GM12878 (cell line): ENCODE results near the gene C16orf92. TPM values are rescaled to one million over a fixed set of nuclear protein-coding genes. Genes with fewer than 3 reads are reported as not detected.

Experiments used
- ATAC-seq: fragments of 200-7000 bp; cut with Tn5 transposase; 3 replicates; pipeline ENCODE4 v1.9.1; 2020; ENCODE audit warnings: mild to moderate bottlenecking, moderate library complexity
- BruUV-seq: library from RNA; stranded (reverse); fragments of 400-500 nt; replicated peaks from 2 replicates; lab custom pipeline; 2021; lab: Mats Ljungman, UMichigan
- CTCF ChIA-PET: fragments of 300-600 bp; sonication (Branson Sonifier 250); formaldehyde crosslinking; extraction: SDS; loops from one replicate; lab custom pipeline; 2021; ENCODE audit warnings: inconsistent platforms; lab: Yijun Ruan, JAX
- POLR2A ChIA-PET: fragments of 350-600 bp; formaldehyde crosslinking; extraction: SDS; loops from one replicate; lab custom pipeline; 2021; ENCODE audit warnings: inconsistent platforms; lab: Charles Lee
- RAD21 ChIA-PET: fragments of 300-600 bp; sonication (Branson Sonifier 250); formaldehyde crosslinking; loops from one replicate; lab custom pipeline; 2023; ENCODE audit warnings: antibody characterized with exemption; ENCODE audit not compliant: unreplicated experiment; lab: Charles Lee
- SMC1A ChIA-PET: fragments of 300-600 bp; sonication (Branson Sonifier 250); formaldehyde crosslinking; loops from one replicate; lab custom pipeline; 2023; ENCODE audit not compliant: unreplicated experiment, uncharacterized antibody; lab: Charles Lee
- DNase-seq: peaks from one replicate; pipeline ENCODE4 v3.0.0-alpha.2; 2011; ENCODE audit warnings: low read depth, low spot score
- FAIRE-seq: peaks from 3 replicates; lab custom pipeline; 2011; peaks lifted over from hg19 to GRCh38; lab: Jason Lieb, UNC
- H2AFZ ChIP-seq: 2 replicates; pipeline ENCODE4 v1.6.0; 2011; ENCODE audit warnings: low read depth, low read length, control low read depth; ENCODE audit not compliant: control insufficient read depth
- H3K27ac ChIP-seq: 2 replicates; pipeline ENCODE4 v1.5.1; 2011; ENCODE audit warnings: control low read depth; ENCODE audit not compliant: control insufficient read depth, insufficient read depth
- H3K27me3 ChIP-seq, 2 experiments: replicated peaks in 1 of 2; 2 replicates each; pipeline versions ENCODE4 v1.6.0 to v1.6.1; 2011; ENCODE audit warnings: low read length in 1 of 2; ENCODE audit not compliant: control insufficient read depth in 2 of 2, insufficient read depth in 2 of 2
- H3K36me3 ChIP-seq, 2 experiments: 2 replicates each; pipeline ENCODE4 v1.5.1; 2011; ENCODE audit warnings: low read length in 1 of 2; ENCODE audit not compliant: control insufficient read depth in 2 of 2, insufficient read depth in 2 of 2
- H3K4me1 ChIP-seq: 2 replicates; pipeline ENCODE4 v1.6.1; 2011; ENCODE audit warnings: mild to moderate bottlenecking, low read length, moderate library complexity, mixed read lengths; ENCODE audit not compliant: control insufficient read depth, insufficient read depth
- H3K4me2 ChIP-seq: 2 replicates; pipeline ENCODE4 v1.6.0; 2011; ENCODE audit warnings: control low read depth; ENCODE audit not compliant: control insufficient read depth, insufficient read depth
- H3K4me3 ChIP-seq: fragments of 200-600 bp; sonication (generic); 2 replicates; pipeline ENCODE4 v1.5.1; 2016
- H3K79me2 ChIP-seq: 2 replicates; pipeline ENCODE4 v1.6.0; 2011; ENCODE audit warnings: low read length; ENCODE audit not compliant: control insufficient read depth, insufficient read depth
- H3K9ac ChIP-seq: 2 replicates; pipeline ENCODE4 v1.8.0; 2011; ENCODE audit warnings: low read length, control low read depth, mixed read lengths; ENCODE audit not compliant: control insufficient read depth, insufficient read depth
- H3K9me3 ChIP-seq: replicated peaks from 3 replicates; pipeline ENCODE4 v1.5.1; 2011; ENCODE audit warnings: mild to moderate bottlenecking, low read length; ENCODE audit not compliant: control insufficient read depth, insufficient read depth
- H4K20me1 ChIP-seq: 2 replicates; pipeline ENCODE4 v1.6.0; 2011; ENCODE audit not compliant: control insufficient read depth, insufficient read depth
- NFIC ChIP-seq: IDR thresholded peaks from 2 replicates; pipeline ENCODE4 v1.6.1; 2012; ENCODE audit warnings: low read depth, mild to moderate bottlenecking, inconsistent platforms, low read length, moderate library complexity
- PML ChIP-seq: IDR thresholded peaks from 2 replicates; pipeline ENCODE4 v1.6.1; 2012; ENCODE audit warnings: low read length, inconsistent platforms
- TCF7 ChIP-seq: IDR thresholded peaks from 2 replicates; pipeline ENCODE4 v1.6.1; 2014; ENCODE audit warnings: antibody characterized with exemption, borderline replicate concordance
- ZBTB40 ChIP-seq: fragments of 450-650 bp; IDR thresholded peaks from 2 replicates; pipeline ENCODE4 v1.6.1; 2016; ENCODE audit warnings: mild to moderate bottlenecking, moderate library complexity, borderline replicate concordance
- WGBS: methylation state at CpG from one replicate; pipeline ENCODE4 v1.1.6; 2016; ENCODE audit warnings: low lambda C conversion rate; ENCODE audit not compliant: insufficient replicate concordance, insufficient coverage; ENCODE audit errors: missing lambda C conversion rate; 5-methylcytosine and 5-hydroxymethylcytosine counted together
- in situ Hi-C: fragments of 300-500 bp; cut with MboI; formaldehyde crosslinking; loops from 9 replicates; pipeline ENCODE4 v1.14.3; 2018; ENCODE audit warnings: mixed read lengths
- intact Hi-C: fragments of 100-400 bp; cut with micrococcal nuclease; formaldehyde crosslinking; loops from one replicate; pipeline ENCODE4 v1.14.2; 2022; ENCODE audit not compliant: unreplicated experiment
- polyA plus RNA-seq, 11 experiments: library from polyadenylated mRNA; depleted of rRNA in 4 of 11; unstranded in 6 of 11; stranded (reverse) in 5 of 11; fragments of >200 nt; fragmentation: Nextera tagmentation in 4 of 11; fragmentation: Illumina TruSeq in 1 of 11; extraction: Ambion mirVana in 4 of 11; extraction: Trizol in 1 of 11; gene quantifications; 1 replicate in 1 of 11; 2 replicates in 10 of 11; pipeline versions ENCODE4 v1.2.1 to v1.2.3, GENCODE V29; 2011 to 2016; ENCODE audit warnings: inconsistent platforms in 2 of 11, missing spikeins in 2 of 11, low read depth in 1 of 11
- total RNA-seq, 4 experiments: library from RNA; depleted of rRNA in 3 of 4; stranded (reverse); fragments of >200 nt in 3 of 4; fragmentation: Illumina TruSeq in 1 of 4; extraction: Trizol in 1 of 4; gene quantifications; 2 replicates each; pipeline versions ENCODE4 v1.2.1 to v1.2.3, GENCODE V29; 2013 to 2021

The C16orf92 gene
- total and polyA plus RNA-seq, 10 of the 15 experiments (the other 5 are each of a cell fraction or from before 2014, with no cell fraction given) = not detected

GRCh38 chr16:29982560-29983419, 40.2 kb upstream of the C16orf92 start:
- ChIA-PET SMC1A (no interaction called here), RAD21 (no interaction called here), CTCF (no interaction called here), POLR2A (no interaction called here)
- TF ChIP-seq PML (no peak), TCF7 (no peak), NFIC (no peak), ZBTB40 (no peak)
- Histone ChIP-seq H3K36me3 (peaks cover 33 to 49% of the 10 kb centered on the region in 2 experiments), H3K4me1 (no peaks in the 10 kb centered on the region; the same call in 1 of the 2 replicates), H3K9ac (no peak overlapping the region), H3K9me3 (no peaks in the 10 kb centered on the region), H3K27me3 (no peaks in the 10 kb centered on the region), H4K20me1 (no peaks in the 10 kb centered on the region), H3K27ac (no peak overlapping the region), H3K4me3 (no peak overlapping the region), H3K79me2 (no peaks in the 10 kb centered on the region), H3K4me2 (no peak overlapping the region), H2AFZ (no peak overlapping the region)
- intact Hi-C loops (no loop called here), in situ Hi-C loops (no loop called here)
- no TSS peak for BruUV-seq
- no peak for DNase-seq
- ATAC-seq = no peak
- no peak for FAIRE-seq
- 88% methylated on average over 21 of the region's 24 CpGs for WGBS
